ENCODE results near the gene HNF1B.

The HNF1B gene

DNA sequence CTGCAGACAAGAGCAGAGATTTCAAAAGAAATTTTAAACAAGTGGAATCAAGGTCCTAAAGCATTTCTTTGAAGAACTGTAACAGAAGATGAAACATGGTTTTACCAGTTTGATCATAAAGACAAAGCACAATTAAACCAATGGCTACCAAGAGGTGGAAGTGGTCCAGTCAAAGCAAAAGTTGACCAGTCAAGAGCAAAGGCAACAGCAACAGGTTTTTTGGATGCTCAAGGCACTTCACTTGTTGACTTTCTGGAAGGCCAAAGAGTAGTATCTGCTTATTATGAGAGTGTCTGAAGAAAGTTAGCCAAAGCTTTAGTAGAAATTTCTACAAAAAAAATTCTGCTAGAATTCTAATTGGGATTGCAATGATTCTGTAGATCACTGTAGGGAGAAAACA, 106.9 kb downstream of the HNF1B start:
- in situ Hi-C loops (cut with HindIII; ENCODE audit: low sequenced_read_pairs) = no loop called here
